ENCODE data around the gene UBR4. TPM values are rescaled to one million over a fixed set of nuclear protein-coding genes. Genes with fewer than 3 reads are reported as not detected.

The UBR4 gene
- polyA plus RNA-seq, 1 donor (not counting 4 experiments of a cell fraction or from before 2014, with no cell fraction given) = 39.0 TPM

GRCh38 chr1:19053486-19053885, 156.6 kb downstream of the UBR4 start:
- FAIRE-seq (no peak), DNase-seq (ENCODE audit: low read depth, low spot score) (no peak)
- H3K9me3 ChIP-seq (ENCODE audit: control insufficient read depth, low read depth, low read length) = no peaks in the 10 kb centered on the region
- peak overlapping the region; percentile 28 for H3K9ac ChIP-seq (ENCODE audit: control insufficient read depth, extremely low read depth, insufficient read depth, low read length)
- peaks cover 22% of the 10 kb centered on the region for H3K4me1 ChIP-seq (ENCODE audit: control insufficient read depth, extremely low read depth, insufficient read depth, low read length)
- TF ChIP-seq EZH2 (IDR thresholded peaks at IDR 0.05; ENCODE audit: low read length) = no peak
- no peak for TF ChIP-seq CTCF (optimal IDR thresholded peaks at IDR 0.05 in 1 of 3, IDR thresholded peaks at IDR 0.05 in 1 of 3, conservative IDR thresholded peaks at IDR 0.05 in 1 of 3; ENCODE audit: extremely low read depth in 1 of 3, insufficient read depth in 2 of 3, low read length in 3 of 3)
- H3K27ac ChIP-seq (ENCODE audit: control insufficient read depth, insufficient read depth, low read length) = no peak overlapping the region
- H3K79me2 ChIP-seq (ENCODE audit: control insufficient read depth, insufficient read depth, low read length) = no peaks in the 10 kb centered on the region
- no peak overlapping the region for H2AFZ ChIP-seq (ENCODE audit: control insufficient read depth, low read length)
- no peak overlapping the region for H3K4me3 ChIP-seq (ENCODE audit: control insufficient read depth in 2 of 3, extremely low read depth in 1 of 3, insufficient read depth in 2 of 3, low read depth in 1 of 3, low read length in 3 of 3)
- H3K9me1 ChIP-seq (ENCODE audit: control insufficient read depth, extremely low read depth, insufficient read depth, low read length) = no peaks in the 10 kb centered on the region
- no peaks in the 10 kb centered on the region for H3K36me3 ChIP-seq (ENCODE audit: control insufficient read depth in 2 of 2, extremely low read depth in 1 of 2, insufficient read depth in 2 of 2, low read length in 2 of 2)
- no peaks in the 10 kb centered on the region for H4K20me1 ChIP-seq (ENCODE audit: control insufficient read depth, extremely low read depth, insufficient read depth, low read length)
- dilution Hi-C loops (cut with MboI; ENCODE audit: extremely low pct_ligation_motif_present, low sequenced_read_pairs) = no loop called here
- peaks cover 30% of the 10 kb centered on the region for H3K27me3 ChIP-seq (ENCODE audit: control insufficient read depth, extremely low read depth, insufficient read depth, low read length)
- H3K4me2 ChIP-seq (ENCODE audit: control insufficient read depth, extremely low read depth, insufficient read depth, low read depth, low read length) = no peak overlapping the region

GRCh38 chr1:19049798-19050197, 160.3 kb downstream of the UBR4 start:
- no peaks in the 10 kb centered on the region for H3K36me3 ChIP-seq (ENCODE audit: control insufficient read depth in 2 of 2, extremely low read depth in 1 of 2, insufficient read depth in 2 of 2, low read length in 2 of 2)
- peaks cover 19% of the 10 kb centered on the region for H3K27me3 ChIP-seq (ENCODE audit: control insufficient read depth, extremely low read depth, insufficient read depth, low read length)
- FAIRE-seq (no peak), DNase-seq (ENCODE audit: low read depth, low spot score) (no peak)
- no peaks in the 10 kb centered on the region for H4K20me1 ChIP-seq (ENCODE audit: control insufficient read depth, extremely low read depth, insufficient read depth, low read length)
- H2AFZ ChIP-seq (ENCODE audit: control insufficient read depth, low read length) = no peak overlapping the region
- no peak overlapping the region for H3K9ac ChIP-seq (ENCODE audit: control insufficient read depth, extremely low read depth, insufficient read depth, low read length)
- H3K4me3 ChIP-seq (ENCODE audit: control insufficient read depth in 2 of 3, extremely low read depth in 1 of 3, insufficient read depth in 2 of 3, low read depth in 1 of 3, low read length in 3 of 3) = no peak overlapping the region
- TF ChIP-seq CTCF (optimal IDR thresholded peaks at IDR 0.05 in 1 of 3, IDR thresholded peaks at IDR 0.05 in 1 of 3, conservative IDR thresholded peaks at IDR 0.05 in 1 of 3; ENCODE audit: extremely low read depth in 1 of 3, insufficient read depth in 2 of 3, low read length in 3 of 3) (no peak), EZH2 (IDR thresholded peaks at IDR 0.05; ENCODE audit: low read length) (no peak)
- no peak overlapping the region for H3K27ac ChIP-seq (ENCODE audit: control insufficient read depth, insufficient read depth, low read length)
- no peaks in the 10 kb centered on the region for H3K9me3 ChIP-seq (ENCODE audit: control insufficient read depth, low read depth, low read length)
- H3K79me2 ChIP-seq (ENCODE audit: control insufficient read depth, insufficient read depth, low read length) = no peaks in the 10 kb centered on the region
- H3K9me1 ChIP-seq (ENCODE audit: control insufficient read depth, extremely low read depth, insufficient read depth, low read length) = no peaks in the 10 kb centered on the region
- H3K4me1 ChIP-seq (ENCODE audit: control insufficient read depth, extremely low read depth, insufficient read depth, low read length) = peaks cover 22% of the 10 kb centered on the region
- dilution Hi-C loops (cut with MboI; ENCODE audit: extremely low pct_ligation_motif_present, low sequenced_read_pairs) = no loop called here
- no peak overlapping the region for H3K4me2 ChIP-seq (ENCODE audit: control insufficient read depth, extremely low read depth, insufficient read depth, low read depth, low read length)

Measured in keratinocyte (primary cell).